A549 (cell line): ENCODE measurements around the gene MBD2. TPM values are rescaled to one million over a fixed set of nuclear protein-coding genes. Genes with fewer than 3 reads are reported as not detected.
A peak's percentile ranks its signal among the peaks of the same experiment; 100 is the strongest.

Source experiments
- ATAC-seq, 2 experiments: fragments of 200-7000 bp in 1 of 2; fragments of >200 bp in 1 of 2; cut with Nextera tagmentation in 1 of 2; cut with Tn5 transposase in 1 of 2; 3 replicates each; pipeline versions ENCODE4 v1.8.0 to v1.9.1; 2018 to 2020; ENCODE audit warnings: mild to moderate bottlenecking in 1 of 2, moderate library complexity in 1 of 2
- CTCF ChIA-PET: fragments of 300-600 bp; sonication (Branson Sonifier 250); formaldehyde crosslinking; extraction: SDS; loops from one replicate; lab custom pipeline; 2021; ENCODE audit warnings: antibody characterized with exemption, inconsistent platforms; lab: Yijun Ruan, JAX
- POLR2A ChIA-PET: fragments of 350-600 bp; formaldehyde crosslinking; extraction: SDS; loops from one replicate; lab custom pipeline; 2021; ENCODE audit warnings: antibody characterized with exemption, inconsistent platforms; lab: Yijun Ruan, JAX
- DNase-seq, 2 experiments: peaks; one replicate each; pipeline versions ENCODE4 v3.0.0 to v3.0.0-alpha.2; 2011 to 2016; ENCODE audit warnings: low read depth in 1 of 2, low spot score in 1 of 2
- FAIRE-seq: peaks from 2 replicates; lab custom pipeline; 2011; peaks lifted over from hg19 to GRCh38; lab: Jason Lieb, UNC
- H3K27ac ChIP-seq, 2 experiments: fragments of >200 bp; sonication (Bioruptor Twin); formaldehyde crosslinking; 3 replicates each; pipeline ENCODE4 v1.5.1; 2016 to 2017
- H3K4me1 ChIP-seq: fragments of >200 bp; sonication (Bioruptor Twin); formaldehyde crosslinking; 3 replicates; pipeline ENCODE4 v1.6.1; 2016
- H3K4me2 ChIP-seq: fragments of >200 bp; sonication (Bioruptor Twin); formaldehyde crosslinking; 3 replicates; pipeline ENCODE4 v1.6.1; 2016
- H3K4me3 ChIP-seq: fragments of >200 bp; sonication (Bioruptor Twin); formaldehyde crosslinking; 3 replicates; pipeline ENCODE4 v1.5.1; 2016
- H3K9me3 ChIP-seq: fragments of >200 bp; sonication (Bioruptor Twin); formaldehyde crosslinking; 3 replicates; pipeline ENCODE4 v1.6.1; 2016
- ATOH8 ChIP-seq: fragments of 250-450 bp; sonication (Bioruptor Pico); IDR thresholded peaks from 2 replicates; pipeline ENCODE4 v1.5.0; 2020; ENCODE audit warnings: low read depth, mild to moderate bottlenecking, moderate library complexity
- BCL3 ChIP-seq: fragments of >200 bp; sonication (Bioruptor Twin); formaldehyde crosslinking; IDR thresholded peaks from 3 replicates; pipeline ENCODE4 v1.6.1; 2016
- BHLHE40 ChIP-seq: IDR thresholded peaks from 2 replicates; pipeline ENCODE4 v1.6.1; 2012; ENCODE audit warnings: low read depth, low read length, inconsistent platforms
- CBX8 ChIP-seq: fragments of 200-600 bp; sonication (generic); IDR thresholded peaks from 2 replicates; pipeline ENCODE4 v1.6.1; 2016
- CHD2 ChIP-seq: fragments of 150-350 bp; IDR thresholded peaks from 2 replicates; pipeline ENCODE4 v1.6.1; 2014; ENCODE audit warnings: low read length; ENCODE audit not compliant: partially characterized antibody
- CHD4 ChIP-seq: fragments of 200-600 bp; sonication (generic); IDR thresholded peaks from 2 replicates; pipeline ENCODE4 v1.6.1; 2016; ENCODE audit warnings: antibody characterized with exemption, mild to moderate bottlenecking, borderline replicate concordance
- CTCF ChIP-seq: fragments of >200 bp; sonication (Bioruptor Twin); formaldehyde crosslinking; IDR thresholded peaks from 3 replicates; pipeline ENCODE4 v1.5.1; 2016
- EHF ChIP-seq: fragments of 250-450 bp; sonication (Bioruptor Pico); IDR thresholded peaks from 2 replicates; pipeline ENCODE4 v1.5.0; 2020; ENCODE audit warnings: mild to moderate bottlenecking
- FOSB ChIP-seq: fragments of 250-450 bp; sonication (Bioruptor Pico); IDR thresholded peaks from 2 replicates; pipeline ENCODE4 v1.5.0; 2020; ENCODE audit warnings: mild to moderate bottlenecking, moderate library complexity
- HEYL ChIP-seq: fragments of 250-450 bp; sonication (Bioruptor Pico); IDR thresholded peaks from 2 replicates; pipeline ENCODE4 v1.8.0; 2021; ENCODE audit warnings: mild to moderate bottlenecking, moderate library complexity
- JUNB ChIP-seq: fragments of >200 bp; sonication (Bioruptor Twin); formaldehyde crosslinking; IDR thresholded peaks from 2 replicates; pipeline ENCODE4 v1.6.1; 2016
- KDM1A ChIP-seq: fragments of 200-600 bp; sonication (generic); IDR thresholded peaks from 2 replicates; pipeline ENCODE4 v1.6.1; 2016; ENCODE audit warnings: low read depth, mild to moderate bottlenecking
- MAX ChIP-seq: IDR thresholded peaks from 2 replicates; pipeline ENCODE4 v1.6.1; 2012
- MYC ChIP-seq: IDR thresholded peaks from 2 replicates; pipeline ENCODE4 v1.6.1; 2012; ENCODE audit warnings: mild to moderate bottlenecking, inconsistent platforms, low read length, improper control_type of control experiment, borderline replicate concordance
- PHF8 ChIP-seq: fragments of 200-600 bp; sonication (generic); IDR thresholded peaks from 2 replicates; pipeline ENCODE4 v1.6.1; 2016; ENCODE audit warnings: low read depth, mild to moderate bottlenecking, antibody characterized with exemption, moderate library complexity, borderline replicate concordance
- POLR2A ChIP-seq: IDR thresholded peaks from 2 replicates; pipeline ENCODE4 v1.6.1; 2012; ENCODE audit warnings: mild to moderate bottlenecking, low read length
- RAD21 ChIP-seq, 2 experiments: fragments of >200 bp in 1 of 2; sonication (Bioruptor Twin) in 1 of 2; formaldehyde crosslinking in 1 of 2; IDR thresholded peaks in 1 of 2; conservative IDR thresholded peaks in 1 of 2; 2 replicates in 1 of 2; 3 replicates in 1 of 2; pipeline ENCODE4 v1.6.1; 2012 to 2018; ENCODE audit warnings: inconsistent platforms in 1 of 2
- RARB ChIP-seq: fragments of 250-450 bp; sonication (Bioruptor Pico); IDR thresholded peaks from 2 replicates; pipeline ENCODE4 v1.8.0; 2021; ENCODE audit warnings: mild to moderate bottlenecking, moderate library complexity
- SMC3 ChIP-seq: fragments of >200 bp; sonication (Bioruptor Twin); formaldehyde crosslinking; IDR thresholded peaks from 3 replicates; pipeline ENCODE4 v1.6.1; 2018; ENCODE audit warnings: inconsistent platforms
- TP53 ChIP-seq: fragments of 250-450 bp; sonication (Bioruptor Pico); IDR thresholded peaks from 2 replicates; pipeline ENCODE4 v1.5.0; 2021; ENCODE audit warnings: mild to moderate bottlenecking, moderate library complexity
- USF2 ChIP-seq: fragments of 450-650 bp; IDR thresholded peaks from 2 replicates; pipeline ENCODE4 v1.6.1; 2014; ENCODE audit warnings: antibody characterized with exemption
- WGBS: methylation state at CpG from one replicate; pipeline ENCODE4 v1.1.6; 2017; ENCODE audit errors: missing lambda C conversion rate; 5-methylcytosine and 5-hydroxymethylcytosine counted together
- polyA minus RNA-seq: library from RNA; depleted of rRNA, polyadenylated mRNA; stranded (reverse); fragments of >200 nt; gene quantifications from 2 replicates; pipeline ENCODE4 v1.2.3, GENCODE V29; 2011; rRNA and poly(A)+ RNA removed
- polyA plus RNA-seq, 4 experiments: library from polyadenylated mRNA; depleted of rRNA in 3 of 4; stranded (reverse); fragments of >200 nt; fragmentation: RNase III in 1 of 4; extraction: RNeasy Plus Mini Kit Qiagen cat#74134 plus additional on column Dnase treatment in 1 of 4; gene quantifications; 2 replicates in 3 of 4; 3 replicates in 1 of 4; pipeline ENCODE4 v1.2.3, GENCODE V29; 2011 to 2017

The MBD2 gene
- polyA plus RNA-seq (2011; rRNA removed) (44.5 and 48.2 TPM in 2 replicates), polyA plus RNA-seq (2017; fragmentation: RNase III; extraction: RNeasy Plus Mini Kit Qiagen cat#74134 plus additional on column Dnase treatment) (37.2 to 43.4 TPM (median 42.2 TPM) in 3 replicates), polyA minus RNA-seq (32.4 and 45.9 TPM in 2 replicates)
- polyA plus RNA-seq (2012; cell fraction: cytosol; rRNA removed), result 11.0 and 13.0 TPM in 2 replicates
- 3.6 and 5.2 TPM in 2 replicates for polyA plus RNA-seq (2012; cell fraction: nucleus; rRNA removed)

GRCh38 chr18:54224379-54225014 is at the start of gene MBD2:
Gene MBD2, minus strand, starts transcription at chr18:54224669. Its CDS starts 110 bp downstream, at chr18:54224559.
- WGBS, result 1% methylated on average over 6 of the region's 66 CpGs

GRCh38 chr18:54269893-54270844 is 45.7 kb upstream of the MBD2 start:
- DNase-seq (peak; percentile 30 to 74), FAIRE-seq (no peak)
- WGBS, result 12% methylated on average over 26 of the region's 27 CpGs
- TF ChIP-seq JUNB (no peak), MAX (peak; percentile 62), MYC (no peak), USF2 (no peak), CHD2 (no peak), PHF8 (no peak), TP53 (CRISPR knock-in tag) (no peak), EHF (CRISPR knock-in tag) (no peak), SMC3 (peak; percentile 36; the same call in 1 of the 3 replicates), RAD21 (conservative IDR thresholded peaks at IDR 0.05 in 1 of 2, IDR thresholded peaks at IDR 0.05 in 1 of 2) (peak; percentile 44 to 50), CTCF (peak; percentile 44; the same call in 2 of the 3 replicates), HEYL (CRISPR knock-in tag) (no peak), BHLHE40 (peak; percentile 49; the same call in 1 of the 2 replicates), KDM1A (no peak), RARB (CRISPR knock-in tag) (no peak), ATOH8 (CRISPR knock-in tag) (no peak), CBX8 (no peak)
- TF ChIP-seq, all 56 proteins: peak for 5
- H3K9me3 ChIP-seq, result no peaks in the 10 kb centered on the region
- H3K4me3 ChIP-seq, result peak overlapping the region; percentile 49
- H3K27ac ChIP-seq, result peak overlapping the region; percentile 92 to 99
- ATAC-seq, result peak; percentile 86
- POLR2A ChIA-PET, result interaction anchor here (0.6 to 2.3 kb wide), 6 partner anchors 10 to 150 kb away, joined by 3 to 14 read pairs (median 6); partner anchors contain the start of gene MBD2
- CTCF ChIA-PET, result interaction anchor here (0.6 to 2.7 kb wide), 13 partner anchors 9 to 87 kb away, joined by 3 to 9 read pairs (median 4); partner anchors contain the start of genes C18orf54, MBD2 and STARD6
- peak overlapping the region; percentile 84 for H3K4me2 ChIP-seq
- H3K4me1 ChIP-seq, result peaks cover 13% of the 10 kb centered on the region; the same call in 1 of the 3 replicates

More at GRCh38 chr18:54224379-54225014, at the start of gene MBD2:
- 0 out of 5 replicates have a peak, but pooled peaks of 1 of the 2 experiments have one; percentile 18 for TF ChIP-seq RAD21 (conservative IDR thresholded peaks at IDR 0.05 in 1 of 2, IDR thresholded peaks at IDR 0.05 in 1 of 2)
- no peak for TF ChIP-seq FOSB
- TF ChIP-seq BCL3, result 0 out of 3 replicates have a peak, but pooled peaks have one; percentile 33
- TF ChIP-seq MAX, result 0 out of 2 replicates have a peak, but pooled peaks have one; percentile 42
- no peak for TF ChIP-seq CHD4
- peak; percentile 31; the same call in 1 of the 3 replicates for TF ChIP-seq SMC3
- TF ChIP-seq POLR2A, result peak; percentile 44
- FAIRE-seq (no peak), ATAC-seq (peak; percentile 98 to 99), DNase-seq (peak; percentile 36 to 92)
- H3K4me2 ChIP-seq, result peak within 1 kb of the TSS; percentile 97
- H3K27ac ChIP-seq, result peak within 1 kb of the TSS; percentile 87 to 100
- peak within 1 kb of the TSS; percentile 95 for H3K4me3 ChIP-seq
- H3K4me1 ChIP-seq, result peaks cover 26% of the 10 kb centered on the region; the same call in 2 of the 3 replicates
- no peaks in the 10 kb centered on the region for H3K9me3 ChIP-seq
- CTCF ChIA-PET, result interaction anchor here (0.6 to 1.2 kb wide), 4 partner anchors 43 to 47 kb away, joined by 3 to 4 read pairs (median 3); partner anchors contain the start of gene POLI
- POLR2A ChIA-PET, result interaction anchor here (0.6 to 1.2 kb wide), 6 partner anchors 10 to 599 kb away, joined by 3 to 14 read pairs (median 3); partner anchors contain the start of gene POLI
